ENCODE data around the gene SNRNP70.

GRCh38 chr19:49136771-49137171 is 51.5 kb downstream of the SNRNP70 start:
- TF ChIP-seq CTCF (IDR thresholded peaks at IDR 0.05; ENCODE audit: low read depth, low read length, poor library complexity, severe bottlenecking): no peak
- no peak for TF ChIP-seq EZH2phosphoT487 (IDR thresholded peaks at IDR 0.05; ENCODE audit: borderline replicate concordance, low read length)
